Measurements from ENCODE around the gene PRKCSH. TPM values are rescaled to one million over a fixed set of nuclear protein-coding genes. Genes with fewer than 3 reads are reported as not detected.
A peak's percentile ranks its signal among the peaks of the same experiment; 100 is the strongest.

PRKCSH gene
- total RNA-seq, 2 donors from 2014 or later: 454 to 459 TPM

GRCh38 chr19:11408591-11408990 is 26.8 kb upstream of the PRKCSH start:
- DNase-seq: no peak
- H3K4me3 Mint-ChIP-seq: no peak overlapping the region
- H3K27me3 Mint-ChIP-seq (ENCODE audit: insufficient read depth): no peaks in the 10 kb centered on the region
- no peak for TF ChIP-seq CTCF (conservative IDR thresholded peaks at IDR 0.05)
- WGBS, 2 experiments (ENCODE audit: insufficient coverage in 1 of 2, insufficient read length in 1 of 2): 95 to 96% methylated on average over 4 of the region's 4 CpGs
- Histone ChIP-seq H3K4me3 (ENCODE audit: low read length) (no peak overlapping the region), H3K9me3 (ENCODE audit: control insufficient read depth, low read length) (no peaks in the 10 kb centered on the region), H3K36me3 (ENCODE audit: control insufficient read depth, insufficient read depth, low read length) (no peaks in the 10 kb centered on the region), H3K27me3 (ENCODE audit: control insufficient read depth, insufficient read depth, low read length, poor library complexity, severe bottlenecking) (no peaks in the 10 kb centered on the region), H3K27ac (ENCODE audit: low read depth, low read length) (no peak overlapping the region), H3K4me1 (ENCODE audit: control insufficient read depth, insufficient read depth, low read length) (no peaks in the 10 kb centered on the region), H3K9ac (ENCODE audit: extremely low read depth, low read length, poor library complexity, severe bottlenecking) (no peak overlapping the region)
- H3K4me1 Mint-ChIP-seq: no peaks in the 10 kb centered on the region
- H3K36me3 Mint-ChIP-seq (ENCODE audit: low read depth): peaks cover 51% of the 10 kb centered on the region
- H3K9me3 Mint-ChIP-seq: no peaks in the 10 kb centered on the region
- peak overlapping the region; percentile 35 for H3K27ac Mint-ChIP-seq

DNA sequence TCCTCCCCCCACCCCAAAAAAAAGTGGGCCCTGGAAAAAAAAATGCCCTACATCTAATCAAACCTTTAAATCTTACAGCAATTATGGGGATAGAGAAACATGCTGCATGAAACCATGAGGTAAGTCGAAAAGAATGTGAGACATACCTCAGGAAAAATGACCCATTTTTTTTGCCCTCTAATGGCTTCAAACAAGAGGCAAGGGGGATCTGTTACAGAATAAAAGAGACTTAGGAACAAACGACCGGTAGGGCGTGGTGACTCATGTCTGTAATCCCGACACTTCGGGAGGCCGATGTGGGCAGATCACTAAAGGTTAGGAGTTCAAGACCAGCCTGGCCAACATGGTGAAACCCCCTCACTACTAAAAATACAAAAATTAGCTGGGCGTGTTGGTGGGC is 24.8 kb upstream of the PRKCSH start:
- Mint-ChIP-seq H3K27me3 (ENCODE audit: insufficient read depth) (no peaks in the 10 kb centered on the region), H3K4me3 (no peak overlapping the region), H3K36me3 (ENCODE audit: low read depth) (peaks cover 44% of the 10 kb centered on the region), H3K4me1 (no peaks in the 10 kb centered on the region), H3K9me3 (no peaks in the 10 kb centered on the region), H3K27ac (no peak overlapping the region)
- Histone ChIP-seq H3K27ac (ENCODE audit: low read depth, low read length) (no peak overlapping the region), H3K9ac (ENCODE audit: extremely low read depth, low read length, poor library complexity, severe bottlenecking) (no peak overlapping the region), H3K36me3 (ENCODE audit: control insufficient read depth, insufficient read depth, low read length) (no peaks in the 10 kb centered on the region), H3K27me3 (ENCODE audit: control insufficient read depth, insufficient read depth, low read length, poor library complexity, severe bottlenecking) (no peaks in the 10 kb centered on the region), H3K9me3 (ENCODE audit: control insufficient read depth, low read length) (no peaks in the 10 kb centered on the region), H3K4me3 (ENCODE audit: low read length) (no peak overlapping the region), H3K4me1 (ENCODE audit: control insufficient read depth, insufficient read depth, low read length) (no peaks in the 10 kb centered on the region)
- TF ChIP-seq CTCF (conservative IDR thresholded peaks at IDR 0.05): no peak
- no peak for DNase-seq
- WGBS, 2 experiments (ENCODE audit: insufficient coverage in 1 of 2, insufficient read length in 1 of 2): 68 to 81% methylated on average over 7 to 8 of the region's 8 CpGs

- Mint-ChIP-seq H3K4me1 (peaks cover 2% of the 10 kb centered on the region), H3K27ac (no peak overlapping the region), H3K36me3 (ENCODE audit: low read depth) (peaks cover 40% of the 10 kb centered on the region), H3K4me3 (no peak overlapping the region), H3K9me3 (no peaks in the 10 kb centered on the region), H3K27me3 (ENCODE audit: insufficient read depth) (peaks cover 4% of the 10 kb centered on the region)
- H3K9me3 ChIP-seq (ENCODE audit: control insufficient read depth, low read length): no peaks in the 10 kb centered on the region
- no peak overlapping the region for H3K9ac ChIP-seq (ENCODE audit: extremely low read depth, low read length, poor library complexity, severe bottlenecking)
- DNase-seq: no peak
- WGBS, 2 experiments (ENCODE audit: insufficient coverage in 1 of 2, insufficient read length in 1 of 2): 84 to 95% methylated on average over 2 of the region's 2 CpGs
- TF ChIP-seq CTCF (conservative IDR thresholded peaks at IDR 0.05): no peak
- H3K27ac ChIP-seq (ENCODE audit: low read depth, low read length): no peak overlapping the region
- no peak overlapping the region for H3K4me3 ChIP-seq (ENCODE audit: low read length)
- peaks cover 9% of the 10 kb centered on the region for H3K27me3 ChIP-seq (ENCODE audit: control insufficient read depth, insufficient read depth, low read length, poor library complexity, severe bottlenecking)
- H3K36me3 ChIP-seq (ENCODE audit: control insufficient read depth, insufficient read depth, low read length): no peaks in the 10 kb centered on the region
- no peaks in the 10 kb centered on the region for H3K4me1 ChIP-seq (ENCODE audit: control insufficient read depth, insufficient read depth, low read length)
Measured at GRCh38 chr19:11414544-11414943, 20.9 kb upstream of the PRKCSH start.
